ENCODE results near the gene RSAD2. TPM values are rescaled to one million over a fixed set of nuclear protein-coding genes. Genes with fewer than 3 reads are reported as not detected.

The RSAD2 gene
- total RNA-seq, 1 donor from 2014 or later = 2.0 TPM

DNA sequence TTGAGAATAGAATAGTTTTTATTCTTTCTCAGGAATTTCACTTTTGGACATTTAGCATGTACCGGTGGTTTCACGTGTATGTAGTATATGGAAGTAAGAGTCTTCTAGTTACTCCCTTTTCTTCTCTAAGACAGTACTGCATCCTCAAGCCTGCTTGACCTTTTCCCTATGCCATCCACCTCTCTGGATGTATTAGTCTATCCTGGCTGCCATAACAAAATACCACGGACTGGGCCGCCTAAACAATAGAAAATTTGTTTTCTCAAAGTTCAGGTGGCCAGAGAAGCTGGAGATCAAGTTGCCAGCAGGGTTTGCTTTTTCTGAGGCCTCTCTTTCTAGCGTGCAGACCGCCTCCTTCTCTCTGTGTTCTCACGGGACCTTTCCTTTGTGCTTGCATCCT lies 10.6 kb upstream of the RSAD2 start:
- Mint-ChIP-seq H3K27ac (no peak overlapping the region), H3K36me3 (ENCODE audit: low read depth) (peaks cover 27% of the 10 kb centered on the region), H3K4me1 (ENCODE audit: low read depth) (peaks cover 40% of the 10 kb centered on the region), H3K27me3 (ENCODE audit: low read depth) (peaks cover 3% of the 10 kb centered on the region), H3K9me3 (peaks cover 2% of the 10 kb centered on the region), H3K4me3 (ENCODE audit: low read depth) (peak overlapping the region; percentile 60)
- intact Hi-C loops (cut with micrococcal nuclease) = loop anchor here (2.0 kb wide), 1 partner anchor 40 kb away; no protein-coding TSS in a partner anchor
- DNase-seq (ENCODE audit: low spot score) = no peak

DNA sequence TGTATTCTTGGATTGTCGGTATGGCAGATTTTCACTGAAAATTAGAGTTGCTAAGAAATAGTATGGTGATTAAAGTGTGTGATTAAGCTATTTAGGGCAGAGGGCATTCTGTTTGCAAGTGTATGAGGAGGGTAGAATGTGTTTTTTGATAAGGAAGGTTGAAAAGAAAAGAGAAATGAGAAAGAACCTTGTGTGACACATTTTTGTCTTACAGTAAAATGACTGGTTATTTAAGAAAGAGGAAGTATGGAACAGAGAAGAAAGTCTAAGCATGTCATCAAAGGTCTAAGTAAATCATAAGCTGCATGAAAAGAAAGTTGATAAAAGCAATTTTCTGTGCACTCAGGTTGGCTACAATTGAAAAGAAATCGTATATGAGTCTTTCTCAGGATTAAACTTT lies 5.2 kb upstream of the RSAD2 start:
- peaks cover 15% of the 10 kb centered on the region for H3K36me3 Mint-ChIP-seq (ENCODE audit: low read depth)
- peak overlapping the region; percentile 31 for H3K27ac Mint-ChIP-seq
- DNase-seq (ENCODE audit: low spot score) = no peak
- intact Hi-C loops (cut with micrococcal nuclease) = no loop called here
- peaks cover 53% of the 10 kb centered on the region for H3K4me1 Mint-ChIP-seq (ENCODE audit: low read depth)
- no peak overlapping the region for H3K4me3 Mint-ChIP-seq (ENCODE audit: low read depth)
- H3K27me3 Mint-ChIP-seq (ENCODE audit: low read depth) = peaks cover 3% of the 10 kb centered on the region
- peaks cover 6% of the 10 kb centered on the region for H3K9me3 Mint-ChIP-seq

DNA sequence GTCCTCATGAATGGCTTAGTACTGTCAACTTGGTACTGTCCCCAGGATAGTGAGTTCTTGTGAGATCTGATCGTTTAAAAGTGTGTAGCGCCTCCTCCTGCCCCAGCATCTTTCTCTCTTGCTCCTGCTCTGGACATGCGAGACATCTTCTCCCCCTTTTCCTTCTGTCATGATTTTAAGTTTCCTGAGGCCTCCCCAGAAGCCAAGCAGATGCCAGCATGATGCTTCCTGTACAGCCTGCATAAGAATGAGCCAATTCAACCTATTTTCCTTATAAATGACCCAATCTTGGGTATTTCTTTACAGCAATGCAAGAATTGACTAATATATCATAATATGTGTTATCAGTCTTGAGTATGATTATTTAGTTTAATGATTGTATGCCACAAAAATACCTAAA lies 3.5 kb upstream of the RSAD2 start:
- peaks cover 15% of the 10 kb centered on the region for H3K36me3 Mint-ChIP-seq (ENCODE audit: low read depth)

DNA sequence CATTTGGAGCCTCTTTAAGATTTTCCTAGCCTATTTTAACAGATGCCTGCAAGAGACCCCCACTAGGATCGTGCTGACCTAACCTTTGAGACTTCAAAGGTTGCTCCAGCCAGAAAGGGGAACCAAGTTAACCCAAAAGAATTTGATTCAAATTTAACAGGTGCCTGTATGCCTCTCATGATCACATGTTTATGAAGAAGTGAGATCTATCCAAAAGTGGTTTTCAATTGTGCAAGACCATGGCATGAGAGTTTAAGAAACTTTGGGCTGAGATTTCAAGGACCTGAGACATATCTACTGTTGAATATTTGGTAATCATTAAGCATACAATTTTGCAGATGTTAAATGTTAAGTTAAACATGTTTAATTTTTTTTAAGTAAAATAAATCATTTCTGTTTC lies 1.3 kb upstream of the RSAD2 start:
- peaks cover under 1% of the 10 kb centered on the region for H3K27me3 Mint-ChIP-seq (ENCODE audit: low read depth)
- H3K4me3 Mint-ChIP-seq (ENCODE audit: low read depth) = no peak overlapping the region
- intact Hi-C loops (cut with micrococcal nuclease) = no loop called here
- no peak overlapping the region for H3K27ac Mint-ChIP-seq
- no peak for DNase-seq (ENCODE audit: low spot score)
- H3K9me3 Mint-ChIP-seq = peaks cover 6% of the 10 kb centered on the region
- peaks cover 12% of the 10 kb centered on the region for H3K36me3 Mint-ChIP-seq (ENCODE audit: low read depth)
- peaks cover 72% of the 10 kb centered on the region for H3K4me1 Mint-ChIP-seq (ENCODE audit: low read depth)

More for the DNA sequence above, 3.5 kb upstream of the RSAD2 start:
- peaks cover 3% of the 10 kb centered on the region for H3K27me3 Mint-ChIP-seq (ENCODE audit: low read depth)
- intact Hi-C loops (cut with micrococcal nuclease) = no loop called here
- peaks cover 61% of the 10 kb centered on the region for H3K4me1 Mint-ChIP-seq (ENCODE audit: low read depth)
- H3K9me3 Mint-ChIP-seq = peaks cover 6% of the 10 kb centered on the region
- no peak for DNase-seq (ENCODE audit: low spot score)
- no peak overlapping the region for H3K27ac Mint-ChIP-seq
- no peak overlapping the region for H3K4me3 Mint-ChIP-seq (ENCODE audit: low read depth)

DNA sequence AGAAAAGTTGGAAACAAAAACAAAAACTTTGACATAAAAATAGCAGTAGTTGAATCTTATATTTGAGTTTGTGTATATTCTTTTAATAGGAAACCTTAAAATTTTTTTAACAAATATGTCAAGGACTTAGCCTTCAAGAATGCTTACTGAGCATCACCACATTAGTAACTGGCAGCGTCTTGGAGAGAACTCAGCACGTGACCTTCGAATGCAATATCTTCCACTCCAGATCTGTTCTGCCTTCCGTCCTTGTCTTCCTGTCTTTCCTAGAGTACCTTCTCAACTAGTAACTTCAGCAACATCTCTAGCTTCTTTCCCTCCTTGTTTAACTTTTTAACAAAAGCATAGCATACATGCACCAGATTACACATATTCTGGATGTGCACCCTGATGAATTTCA lies 972 bp downstream of the RSAD2 start:
- peaks cover 71% of the 10 kb centered on the region for H3K4me1 Mint-ChIP-seq (ENCODE audit: low read depth)
- no peak overlapping the region for H3K27ac Mint-ChIP-seq
- peaks cover 30% of the 10 kb centered on the region for H3K36me3 Mint-ChIP-seq (ENCODE audit: low read depth)
- DNase-seq (ENCODE audit: low spot score) = no peak
- H3K9me3 Mint-ChIP-seq = peaks cover 6% of the 10 kb centered on the region
- peak overlapping the region; percentile 74 for H3K4me3 Mint-ChIP-seq (ENCODE audit: low read depth)
- intact Hi-C loops (cut with micrococcal nuclease) = no loop called here
- H3K27me3 Mint-ChIP-seq (ENCODE audit: low read depth) = no peaks in the 10 kb centered on the region

DNA sequence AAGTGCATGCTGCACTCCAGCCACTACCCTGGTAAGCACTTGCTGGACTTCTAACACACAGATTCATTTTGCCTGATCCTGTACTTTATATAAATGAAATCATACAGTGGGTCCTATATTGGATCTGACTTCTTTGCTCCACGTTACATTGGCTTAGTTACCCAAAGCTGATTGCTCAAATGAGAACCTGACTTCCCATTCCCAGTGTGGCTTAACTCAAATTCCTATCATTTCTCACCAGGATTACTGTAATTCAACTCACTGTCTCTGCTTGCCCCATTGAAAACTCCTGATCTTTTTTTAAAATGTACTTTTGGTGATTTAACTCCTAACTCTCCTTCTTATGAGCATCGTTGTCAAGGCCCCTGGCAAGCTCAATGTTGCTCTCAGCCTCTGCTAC lies 1.4 kb downstream of the RSAD2 start:
- H3K27ac Mint-ChIP-seq = peak overlapping the region; percentile 73
- H3K4me3 Mint-ChIP-seq (ENCODE audit: low read depth) = peak overlapping the region; percentile 74
- H3K4me1 Mint-ChIP-seq (ENCODE audit: low read depth) = peaks cover 68% of the 10 kb centered on the region
- intact Hi-C loops (cut with micrococcal nuclease) = no loop called here
- no peaks in the 10 kb centered on the region for H3K27me3 Mint-ChIP-seq (ENCODE audit: low read depth)
- H3K9me3 Mint-ChIP-seq = peaks cover 2% of the 10 kb centered on the region
- H3K36me3 Mint-ChIP-seq (ENCODE audit: low read depth) = peaks cover 32% of the 10 kb centered on the region
- DNase-seq (ENCODE audit: low spot score) = no peak

DNA sequence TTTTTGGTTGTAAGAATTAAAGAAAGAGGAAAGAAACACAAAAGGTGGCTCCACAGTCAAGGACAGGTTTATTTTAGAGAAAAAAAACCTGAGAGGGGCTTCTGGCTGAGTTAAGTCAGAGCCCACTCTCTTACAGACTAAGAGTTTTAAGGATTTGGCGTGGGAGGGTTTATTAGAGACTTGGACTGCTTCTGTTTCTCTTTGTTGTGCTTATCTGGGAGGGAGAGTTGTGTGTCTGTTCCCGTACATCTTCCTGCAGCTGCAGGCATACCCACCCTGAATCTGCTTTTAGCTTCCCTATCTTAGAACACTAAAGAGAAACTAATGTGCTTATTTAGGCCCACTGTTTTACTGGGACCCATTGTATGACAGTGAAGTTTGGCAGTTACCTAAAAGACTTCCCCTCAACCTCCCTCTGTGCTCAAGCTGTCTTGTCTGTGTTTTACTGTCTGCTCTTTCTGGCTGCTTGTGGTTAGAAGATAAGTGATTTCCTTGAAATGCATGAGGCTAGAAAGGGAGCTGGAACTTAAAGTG lies 2.7 kb downstream of the RSAD2 start:
- DNase-seq (ENCODE audit: low spot score) = no peak
- H3K36me3 Mint-ChIP-seq (ENCODE audit: low read depth) = peaks cover 40% of the 10 kb centered on the region

DNA sequence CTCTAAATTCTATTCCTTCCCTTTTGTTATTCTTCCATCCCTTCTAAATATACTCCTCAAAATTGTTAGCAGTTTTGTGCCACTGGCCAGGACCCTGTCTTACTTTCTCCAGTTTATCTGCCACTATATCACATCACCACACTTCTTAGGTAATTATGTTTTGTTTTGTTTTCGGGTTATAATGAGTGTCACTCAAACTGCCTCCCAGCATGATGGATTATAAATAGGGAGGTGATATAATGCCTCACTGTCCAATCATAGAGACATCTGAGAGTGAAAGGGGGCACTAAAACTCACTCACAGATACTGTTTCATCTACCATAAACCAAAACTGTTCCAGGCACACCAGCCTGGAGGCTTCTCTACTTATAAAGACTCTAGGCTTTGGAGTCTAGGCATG lies 3.5 kb downstream of the RSAD2 start:
- H3K27me3 Mint-ChIP-seq (ENCODE audit: low read depth) = no peaks in the 10 kb centered on the region
- peaks cover 40% of the 10 kb centered on the region for H3K36me3 Mint-ChIP-seq (ENCODE audit: low read depth)
- DNase-seq (ENCODE audit: low spot score) = no peak
- H3K4me1 Mint-ChIP-seq (ENCODE audit: low read depth) = peaks cover 59% of the 10 kb centered on the region
- intact Hi-C loops (cut with micrococcal nuclease) = loop anchor here (2.0 kb wide), 1 partner anchor 28 kb away; no protein-coding TSS in a partner anchor
- H3K4me3 Mint-ChIP-seq (ENCODE audit: low read depth) = peak overlapping the region; percentile 72
- H3K9me3 Mint-ChIP-seq = no peaks in the 10 kb centered on the region
- peak overlapping the region; percentile 76 for H3K27ac Mint-ChIP-seq

More for the DNA sequence above, 2.7 kb downstream of the RSAD2 start:
- intact Hi-C loops (cut with micrococcal nuclease) = loop anchor here (2.0 kb wide), 1 partner anchor 29 kb away; no protein-coding TSS in a partner anchor
- H3K9me3 Mint-ChIP-seq = no peaks in the 10 kb centered on the region
- H3K4me1 Mint-ChIP-seq (ENCODE audit: low read depth) = peaks cover 64% of the 10 kb centered on the region
- H3K27ac Mint-ChIP-seq = peak overlapping the region; percentile 81
- H3K4me3 Mint-ChIP-seq (ENCODE audit: low read depth) = peak overlapping the region; percentile 77
- no peaks in the 10 kb centered on the region for H3K27me3 Mint-ChIP-seq (ENCODE audit: low read depth)

DNA sequence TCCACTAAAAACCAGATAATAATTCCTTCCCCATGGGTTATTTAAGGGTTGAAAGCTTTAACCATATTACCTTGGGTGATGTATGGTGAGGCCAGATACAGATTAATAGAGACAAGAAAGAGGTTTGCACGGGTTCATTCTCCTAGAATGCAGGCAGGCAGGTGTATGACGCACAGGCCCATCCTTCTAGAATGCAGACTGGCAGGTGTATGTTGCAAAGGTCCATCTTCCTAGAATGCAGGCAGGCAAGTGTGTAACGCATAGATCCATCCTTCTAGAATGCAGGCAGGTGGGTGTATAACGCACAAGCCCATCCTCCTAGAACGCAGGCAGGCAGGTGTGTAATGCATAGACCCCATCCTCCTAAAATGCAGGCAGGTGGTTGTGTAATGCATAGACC lies 3.9 kb downstream of the RSAD2 start:
- H3K4me3 Mint-ChIP-seq (ENCODE audit: low read depth) = peak overlapping the region; percentile 72
- H3K27ac Mint-ChIP-seq = peak overlapping the region; percentile 76
- DNase-seq (ENCODE audit: low spot score) = no peak
- peaks cover 44% of the 10 kb centered on the region for H3K36me3 Mint-ChIP-seq (ENCODE audit: low read depth)
- no peaks in the 10 kb centered on the region for H3K27me3 Mint-ChIP-seq (ENCODE audit: low read depth)
- no peaks in the 10 kb centered on the region for H3K9me3 Mint-ChIP-seq
- intact Hi-C loops (cut with micrococcal nuclease) = loop anchor here (2.0 kb wide), 1 partner anchor 27 kb away; no protein-coding TSS in a partner anchor
- H3K4me1 Mint-ChIP-seq (ENCODE audit: low read depth) = peaks cover 55% of the 10 kb centered on the region

DNA sequence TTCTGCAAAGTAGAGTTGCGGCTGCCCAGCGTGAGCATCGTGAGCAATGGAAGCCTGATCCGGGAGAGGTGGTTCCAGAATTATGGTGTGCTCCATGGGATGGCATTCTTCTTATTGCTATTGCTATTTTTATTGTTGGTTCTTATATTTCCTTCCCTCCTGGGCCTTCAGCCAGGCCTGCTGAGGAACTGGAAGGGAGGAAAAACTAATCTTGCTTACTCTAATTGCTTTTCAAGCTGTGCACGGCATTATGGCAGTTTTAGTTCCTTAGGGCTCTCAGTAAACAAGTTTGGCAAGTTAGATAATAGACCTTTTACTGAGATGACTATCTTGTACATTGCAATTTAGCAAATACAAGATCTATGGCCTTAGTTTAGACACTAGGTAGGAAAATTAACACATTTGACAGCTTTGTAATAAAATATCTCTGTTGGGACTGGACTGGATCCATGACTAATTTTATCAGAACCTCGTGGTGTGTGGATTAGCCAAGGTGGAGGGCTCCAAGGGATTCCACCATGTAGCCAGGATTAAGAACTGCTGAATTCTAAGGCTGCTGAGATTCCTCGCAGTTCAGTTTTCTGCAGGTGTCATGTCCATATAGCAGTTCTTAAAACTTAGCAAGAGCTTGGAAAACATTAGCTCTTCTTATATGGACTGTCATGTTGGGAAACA lies 6.0 kb downstream of the RSAD2 start:
- intact Hi-C loops (cut with micrococcal nuclease) = no loop called here
- H3K36me3 Mint-ChIP-seq (ENCODE audit: low read depth) = peaks cover 58% of the 10 kb centered on the region
- no peak overlapping the region for H3K27ac Mint-ChIP-seq
- no peak for DNase-seq (ENCODE audit: low spot score)
- H3K27me3 Mint-ChIP-seq (ENCODE audit: low read depth) = no peaks in the 10 kb centered on the region
- peaks cover 40% of the 10 kb centered on the region for H3K4me1 Mint-ChIP-seq (ENCODE audit: low read depth)
- H3K4me3 Mint-ChIP-seq (ENCODE audit: low read depth) = no peak overlapping the region
- no peaks in the 10 kb centered on the region for H3K9me3 Mint-ChIP-seq

DNA sequence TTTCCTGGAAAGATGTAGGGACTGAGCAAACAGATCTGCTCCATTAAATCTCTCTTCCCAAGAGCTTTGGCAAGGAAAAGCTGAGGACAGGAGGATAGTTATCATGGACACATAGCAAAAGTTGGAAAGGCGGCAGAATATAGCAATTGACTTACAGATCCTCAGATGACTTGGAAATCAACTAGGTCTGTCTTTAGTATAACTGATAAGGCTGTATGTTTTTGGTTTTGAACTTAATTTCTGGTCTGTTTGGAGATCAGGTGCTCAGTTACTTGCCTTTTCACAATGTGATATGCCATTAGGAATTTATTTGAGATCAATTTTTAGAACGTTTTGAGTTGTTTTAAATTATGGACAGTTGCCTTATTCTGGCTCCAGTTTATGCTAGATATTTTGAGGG lies 8.0 kb downstream of the RSAD2 start:
- Mint-ChIP-seq H3K4me3 (ENCODE audit: low read depth) (no peak overlapping the region), H3K9me3 (no peaks in the 10 kb centered on the region), H3K27ac (no peak overlapping the region), H3K4me1 (ENCODE audit: low read depth) (peaks cover 25% of the 10 kb centered on the region), H3K36me3 (ENCODE audit: low read depth) (peaks cover 67% of the 10 kb centered on the region), H3K27me3 (ENCODE audit: low read depth) (no peaks in the 10 kb centered on the region)
- no peak for DNase-seq (ENCODE audit: low spot score)
- intact Hi-C loops (cut with micrococcal nuclease) = no loop called here

DNA sequence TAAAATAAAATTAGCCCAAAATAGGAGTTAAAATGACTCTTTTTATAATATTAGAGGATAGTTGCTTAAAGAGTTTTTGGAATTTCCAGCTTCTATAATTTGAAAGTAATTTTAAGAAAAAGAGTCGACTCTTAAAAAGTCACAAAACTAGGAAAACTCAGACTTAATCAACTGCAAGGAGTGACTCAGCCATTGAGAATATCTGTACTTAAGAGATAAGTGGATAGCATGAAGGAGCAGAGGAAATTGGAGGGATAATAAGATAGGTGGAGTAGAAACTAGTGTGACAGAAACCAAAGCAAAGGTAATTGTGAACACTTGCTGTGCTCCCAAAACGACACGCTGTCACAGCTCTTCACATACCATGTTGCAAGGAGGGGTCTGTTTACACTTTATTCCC lies 8.4 kb downstream of the RSAD2 start:
- Mint-ChIP-seq H3K27me3 (ENCODE audit: low read depth) (no peaks in the 10 kb centered on the region), H3K36me3 (ENCODE audit: low read depth) (peaks cover 67% of the 10 kb centered on the region), H3K4me3 (ENCODE audit: low read depth) (no peak overlapping the region), H3K9me3 (no peaks in the 10 kb centered on the region), H3K27ac (no peak overlapping the region), H3K4me1 (ENCODE audit: low read depth) (peaks cover 23% of the 10 kb centered on the region)
- intact Hi-C loops (cut with micrococcal nuclease) = no loop called here
- DNase-seq (ENCODE audit: low spot score) = no peak

DNA sequence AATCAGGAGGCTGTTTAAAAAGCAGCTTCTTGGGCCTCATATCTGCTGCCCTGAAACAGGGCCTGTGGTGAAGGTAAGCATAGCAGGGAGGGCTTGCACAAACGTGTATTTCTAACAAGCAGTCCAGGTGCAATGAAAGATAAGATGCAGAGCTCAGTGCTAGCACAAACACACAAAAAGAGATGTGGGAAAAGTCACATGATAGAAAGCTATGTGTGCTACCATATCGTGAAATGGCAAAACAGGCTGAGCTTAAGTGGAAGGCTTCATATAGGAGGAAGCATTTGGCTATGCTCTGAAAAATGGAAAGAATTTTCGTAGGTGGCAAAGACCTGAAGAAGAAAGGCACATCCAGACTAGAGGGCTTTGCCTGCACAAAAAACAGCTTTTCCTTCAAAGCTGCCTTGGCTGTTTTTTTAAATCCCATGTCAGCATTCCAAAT lies 10.2 kb downstream of the RSAD2 start:
- no peak overlapping the region for H3K27ac Mint-ChIP-seq
- H3K4me3 Mint-ChIP-seq (ENCODE audit: low read depth) = no peak overlapping the region
- no peak for DNase-seq (ENCODE audit: low spot score)
- no peaks in the 10 kb centered on the region for H3K9me3 Mint-ChIP-seq
- no peaks in the 10 kb centered on the region for H3K27me3 Mint-ChIP-seq (ENCODE audit: low read depth)
- H3K4me1 Mint-ChIP-seq (ENCODE audit: low read depth) = peaks cover 7% of the 10 kb centered on the region
- H3K36me3 Mint-ChIP-seq (ENCODE audit: low read depth) = peaks cover 56% of the 10 kb centered on the region
- intact Hi-C loops (cut with micrococcal nuclease) = no loop called here
